Activated T-cell treated with anti-CD3 and anti-CD28 coated beads for 4 hours (primary cell): Measurements from ENCODE around the gene NEDD4L.

Experiments
- DNase-seq: peaks from one replicate; pipeline ENCODE4 v3.0.0-alpha.2; 2020

Gene NEDD4L

GRCh38 chr18:58054041-58054781 lies 10.2 kb downstream of the NEDD4L start:
- no peak for DNase-seq

DNA sequence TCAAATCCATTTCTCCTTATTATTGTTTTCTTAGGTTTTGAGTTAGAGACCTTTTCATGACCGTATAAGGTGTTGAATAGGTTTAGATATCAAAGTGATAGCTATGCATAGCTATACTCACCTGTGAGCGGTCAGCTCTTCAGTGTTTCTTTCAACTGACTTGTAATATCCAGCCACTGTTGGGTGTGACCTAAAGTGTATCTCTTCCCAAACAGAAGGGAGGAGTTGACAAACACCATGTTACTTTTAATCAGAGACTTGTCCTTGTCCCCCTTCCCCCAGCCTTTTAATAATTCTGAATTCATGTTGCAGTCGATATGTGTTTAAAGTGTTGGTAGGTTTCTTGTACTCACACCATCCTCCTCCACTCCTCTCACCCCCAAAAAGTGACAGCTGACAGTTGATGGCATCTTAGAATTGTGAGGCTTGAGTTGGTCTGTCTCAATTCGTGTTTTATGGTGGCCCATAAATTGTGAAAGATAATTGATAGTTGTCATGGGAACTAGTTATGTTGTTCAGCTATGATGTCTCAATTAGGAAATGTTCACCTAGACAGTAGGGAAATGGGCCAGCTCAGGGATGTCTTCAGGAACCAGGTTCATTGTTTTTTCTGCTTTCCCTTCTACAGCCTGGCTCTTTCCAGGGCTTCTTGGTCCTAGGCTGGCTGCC lies 12.0 kb downstream of the NEDD4L start:
- DNase-seq: no peak

DNA sequence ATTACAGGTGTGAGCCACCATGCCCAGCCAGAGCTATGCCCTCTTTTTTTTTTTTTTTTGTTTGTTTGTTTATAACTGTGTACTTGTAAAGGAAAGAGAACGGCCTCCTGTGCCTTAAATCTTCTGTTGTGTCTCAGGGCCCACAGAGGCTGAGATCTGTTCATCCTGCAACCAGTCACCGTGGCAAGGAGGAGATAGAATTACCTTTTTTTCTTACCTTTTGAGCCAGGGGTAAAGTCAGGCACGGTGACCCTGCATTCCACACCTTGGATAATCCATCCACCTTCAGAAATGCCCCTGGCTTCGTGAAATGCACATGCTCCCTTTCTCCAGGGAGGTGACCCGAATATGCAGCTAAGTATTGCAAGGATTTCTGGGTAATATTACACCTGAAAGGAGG lies 12.8 kb downstream of the NEDD4L start:
- DNase-seq: no peak

DNA sequence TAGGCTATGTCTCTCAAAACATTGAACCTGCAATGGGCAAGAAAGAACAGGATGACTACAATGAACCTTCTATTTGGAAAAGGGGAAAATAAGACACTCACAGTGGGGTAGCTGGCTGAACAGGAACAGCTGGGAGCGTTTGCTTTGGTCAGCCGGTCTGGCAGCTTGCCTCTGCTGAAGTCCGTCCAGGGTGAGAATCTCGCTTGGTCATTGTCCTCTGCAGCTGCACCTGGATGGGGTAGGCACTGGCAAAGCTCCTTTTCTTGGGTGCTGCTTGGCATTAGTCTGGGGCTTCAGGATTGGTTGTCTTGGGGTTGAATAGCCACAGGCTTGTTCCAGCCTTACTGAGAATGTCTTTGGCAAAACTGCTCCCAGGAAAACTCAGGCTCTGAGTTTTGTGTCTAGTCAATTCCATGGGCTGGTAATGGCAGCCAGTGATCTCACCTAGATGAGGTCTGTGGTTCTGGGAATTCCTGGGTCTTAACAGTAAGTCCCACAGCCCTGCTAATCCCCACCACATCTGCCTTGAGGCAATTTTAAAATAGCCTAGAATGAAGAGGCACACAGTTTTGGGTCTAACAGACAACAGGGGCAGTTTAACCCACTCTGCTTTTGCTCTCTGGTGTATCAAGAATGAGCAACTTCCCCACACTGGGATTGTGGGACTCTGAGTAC lies 13.4 kb downstream of the NEDD4L start:
- no peak for DNase-seq

DNA sequence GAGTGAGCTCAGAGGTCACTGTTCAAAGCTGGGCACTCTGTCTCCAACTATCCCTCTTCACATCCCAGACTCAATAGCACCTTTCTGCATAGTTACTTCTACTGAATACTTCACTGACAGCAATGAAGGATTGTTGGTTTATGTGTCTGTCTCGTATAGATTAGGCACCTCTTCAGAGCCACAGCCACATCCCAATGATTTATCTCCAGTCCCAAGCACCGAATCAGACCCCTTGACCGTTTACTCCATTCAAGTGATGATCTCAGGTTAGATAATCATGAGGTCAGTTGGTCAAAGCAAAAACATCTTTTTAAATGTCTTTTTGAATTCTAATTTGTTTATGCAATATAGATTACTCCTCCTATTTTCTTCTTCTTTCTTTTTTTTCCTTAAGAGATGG lies 14.7 kb downstream of the NEDD4L start:
- no peak for DNase-seq

DNA sequence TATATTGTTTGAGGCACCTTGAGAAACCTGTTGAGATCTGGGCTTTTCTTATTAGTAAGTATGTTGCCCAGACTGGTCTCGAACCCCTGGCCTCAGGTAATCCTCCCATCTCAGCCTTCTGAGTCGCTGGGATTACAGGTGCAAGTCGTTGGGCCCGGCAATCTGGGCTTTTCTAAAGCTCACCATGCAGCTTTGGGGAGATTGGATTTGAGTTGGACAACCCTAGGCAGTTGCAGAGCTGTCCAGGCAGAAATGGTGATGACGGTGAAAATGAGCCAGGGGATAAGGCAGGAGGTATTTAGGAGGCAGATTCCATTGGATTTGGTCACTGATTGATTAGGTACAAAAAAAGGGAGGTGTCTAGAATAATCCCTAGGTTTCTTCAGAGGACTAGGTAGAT lies 16.2 kb downstream of the NEDD4L start:
- no peak for DNase-seq

- DNase-seq: no peak
These were observed 17.3 kb downstream of the NEDD4L start for GRCh38 chr18:58061349-58061748.

- no peak for DNase-seq
These were observed 20.5 kb downstream of the NEDD4L start for GRCh38 chr18:58064406-58064998.

- DNase-seq: no peak
These were observed 21.9 kb downstream of the NEDD4L start for GRCh38 chr18:58065956-58066355.

DNA sequence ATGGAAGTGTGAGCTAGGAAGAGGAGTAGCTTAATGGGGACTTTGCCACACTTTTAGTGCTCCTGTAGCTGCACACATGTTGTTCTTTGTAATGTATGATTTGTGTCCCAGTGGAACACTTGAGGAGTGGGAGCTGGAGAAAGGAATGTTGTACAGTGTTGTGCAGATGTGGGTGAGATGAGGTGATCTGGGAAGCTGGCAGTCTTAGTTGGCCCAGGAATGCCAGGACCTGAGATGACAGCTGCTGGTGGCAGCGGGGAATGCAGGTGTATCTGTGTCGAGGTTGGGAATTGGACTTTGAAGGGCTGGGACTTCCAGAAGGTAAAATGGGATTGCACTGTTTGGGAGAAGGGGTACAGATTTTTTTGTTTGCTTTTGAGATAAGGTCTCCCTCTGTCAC lies 23.6 kb downstream of the NEDD4L start:
- no peak for DNase-seq

DNA sequence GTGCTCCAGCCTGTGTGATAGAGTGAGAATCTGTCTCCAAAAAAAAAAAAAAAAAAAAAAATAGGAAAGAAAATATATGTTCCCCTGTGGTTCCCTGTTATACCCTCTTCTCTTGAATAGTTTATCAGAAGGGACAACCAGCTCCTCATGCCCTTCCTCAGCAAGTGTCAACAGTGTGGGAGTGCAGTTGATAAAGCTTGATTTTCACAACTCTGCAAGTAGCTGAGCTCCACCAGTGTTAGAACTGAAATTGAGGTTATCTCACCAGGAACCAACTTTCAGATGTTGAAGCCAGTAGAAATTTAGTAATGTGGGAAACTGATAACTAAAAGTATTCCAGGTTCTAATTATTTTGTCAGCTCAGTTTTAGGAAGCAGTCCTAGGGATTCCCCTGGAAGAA lies 25.1 kb downstream of the NEDD4L start:
- DNase-seq: no peak

DNA sequence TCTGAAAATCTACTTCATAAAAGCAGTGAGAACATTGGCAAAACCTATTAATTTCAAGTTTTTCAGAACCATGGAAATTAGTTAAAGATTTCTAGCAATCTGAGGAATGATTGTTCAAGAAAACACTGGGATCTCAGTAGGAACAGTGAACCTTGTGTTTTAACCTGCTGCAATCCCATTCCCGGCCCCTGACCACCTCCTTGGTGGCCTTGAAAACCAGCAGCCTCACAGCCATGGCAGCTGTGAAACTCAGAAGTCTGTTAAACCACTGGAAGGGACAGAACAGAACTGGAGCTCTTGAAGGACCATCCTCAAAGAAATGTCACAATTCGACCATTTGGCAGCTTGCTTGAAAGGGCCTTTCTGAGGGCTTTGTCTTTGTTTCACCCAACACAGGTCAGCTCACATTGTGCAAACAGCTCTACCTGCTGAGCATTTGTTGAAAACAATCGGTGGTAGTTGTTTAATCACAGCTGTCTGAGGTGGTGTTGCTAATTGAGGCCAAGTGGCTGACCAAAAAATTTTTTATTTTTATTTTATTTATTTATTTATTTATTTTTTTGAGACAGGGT lies 25.8 kb downstream of the NEDD4L start:
- DNase-seq: no peak

GRCh38 chr18:58076052-58076451 lies 32.0 kb downstream of the NEDD4L start:
- DNase-seq: no peak

- no peak for DNase-seq
These were observed 33.3 kb downstream of the NEDD4L start for GRCh38 chr18:58077329-58077728.

DNA sequence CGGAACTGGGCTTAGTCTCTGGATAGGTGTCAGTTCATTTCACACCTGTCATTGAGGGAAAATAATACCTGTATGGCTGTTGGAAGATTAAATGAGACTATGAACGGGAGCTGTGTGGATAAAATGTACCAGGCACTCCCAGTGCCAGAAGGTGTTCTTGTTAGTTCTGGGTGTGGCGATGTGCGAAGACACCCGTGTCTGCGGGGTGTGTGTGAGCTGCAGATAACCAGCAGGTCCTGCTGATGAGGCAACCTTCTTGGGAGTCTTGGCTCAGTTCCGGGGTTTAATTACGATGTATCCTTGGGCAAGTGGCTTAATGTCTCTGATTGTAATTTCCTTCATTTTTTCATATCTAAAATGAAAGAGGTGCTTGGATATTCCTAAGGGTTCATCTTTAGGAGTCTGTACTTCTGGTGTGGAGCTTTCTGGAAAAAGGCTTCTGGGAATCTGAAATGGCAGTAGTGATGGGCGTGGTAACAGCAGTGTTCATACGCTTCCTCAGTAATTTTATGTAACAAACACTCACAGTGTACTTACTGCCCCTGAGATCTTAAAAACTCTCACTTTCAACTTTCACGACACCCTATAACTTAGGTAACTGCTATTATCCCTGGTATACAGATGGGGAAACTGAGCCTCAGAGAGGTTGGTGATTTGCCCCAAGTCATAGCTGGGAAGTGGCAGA lies 35.0 kb downstream of the NEDD4L start:
- no peak for DNase-seq

DNA sequence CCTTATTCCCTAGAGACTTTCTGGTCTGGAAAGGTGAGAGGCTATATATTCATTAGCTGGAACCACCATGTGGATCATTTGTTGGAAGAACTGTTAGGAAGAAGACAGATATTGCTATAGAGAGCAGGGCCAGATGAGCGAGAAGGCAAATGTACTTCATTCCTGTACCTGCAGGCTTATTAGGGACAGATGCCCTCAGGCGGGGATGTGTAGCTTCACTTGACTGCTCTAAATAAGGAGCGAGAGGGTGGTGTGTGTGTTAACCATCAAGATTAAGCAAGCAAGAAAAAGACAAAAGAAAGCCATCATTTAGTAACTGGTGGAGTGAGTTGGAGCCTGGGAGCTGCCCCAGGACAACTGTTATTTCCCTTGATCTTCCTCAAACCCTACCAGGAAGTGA lies 36.4 kb downstream of the NEDD4L start:
- DNase-seq: no peak

DNA sequence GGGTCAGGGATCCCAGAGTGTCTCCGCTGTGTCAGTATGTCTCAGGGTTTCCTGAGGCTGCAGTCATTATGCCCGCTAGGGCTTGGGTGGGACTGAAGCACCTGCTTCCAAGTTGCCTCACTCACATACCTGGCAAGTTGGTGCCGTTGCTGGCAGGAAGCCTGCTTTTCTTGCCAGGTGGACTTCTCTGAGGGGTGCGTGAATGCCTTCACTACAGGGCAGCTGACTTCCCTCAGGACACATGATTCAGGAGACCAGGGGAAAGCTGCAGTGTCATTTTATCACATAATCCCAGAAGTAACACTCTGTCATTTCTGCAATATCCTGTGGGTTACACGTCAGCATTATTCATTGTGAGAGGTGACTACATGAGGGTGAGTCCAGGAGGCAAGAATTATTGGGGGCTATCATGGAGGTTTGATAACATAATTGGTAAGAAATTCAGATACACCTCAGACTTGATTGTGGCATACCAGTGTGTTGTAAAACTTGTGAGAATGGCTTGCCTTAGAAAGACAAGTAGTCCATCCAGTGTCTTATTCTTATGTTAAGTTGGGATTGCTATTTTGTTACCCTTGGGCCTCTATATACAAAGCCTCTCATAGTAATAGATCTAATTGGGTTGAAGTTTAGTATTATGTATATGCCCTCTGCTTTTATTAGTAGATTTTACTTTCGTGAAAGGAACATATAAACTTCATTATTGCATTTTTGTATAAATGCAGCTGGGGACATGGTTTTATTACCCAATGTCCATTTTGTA lies 44.1 kb downstream of the NEDD4L start:
- DNase-seq: no peak

DNA sequence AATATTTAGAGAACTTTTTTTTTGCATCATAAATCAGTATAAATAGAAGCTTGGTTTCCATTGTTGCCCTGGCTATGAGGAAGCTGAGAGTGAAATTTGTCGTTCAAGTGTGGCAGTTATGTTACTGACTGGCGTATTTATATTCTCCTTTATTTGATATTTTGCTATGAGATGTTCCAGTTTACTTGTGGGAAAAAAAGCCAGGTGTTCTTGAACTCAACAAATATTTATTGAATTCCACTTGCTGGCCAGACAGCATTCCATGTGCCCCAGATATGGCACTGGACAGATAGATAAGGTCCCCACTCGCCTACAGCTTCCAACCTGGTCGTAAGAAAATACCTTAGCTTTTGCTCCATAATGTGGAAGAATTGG lies 44.7 kb downstream of the NEDD4L start:
- no peak for DNase-seq

DNA sequence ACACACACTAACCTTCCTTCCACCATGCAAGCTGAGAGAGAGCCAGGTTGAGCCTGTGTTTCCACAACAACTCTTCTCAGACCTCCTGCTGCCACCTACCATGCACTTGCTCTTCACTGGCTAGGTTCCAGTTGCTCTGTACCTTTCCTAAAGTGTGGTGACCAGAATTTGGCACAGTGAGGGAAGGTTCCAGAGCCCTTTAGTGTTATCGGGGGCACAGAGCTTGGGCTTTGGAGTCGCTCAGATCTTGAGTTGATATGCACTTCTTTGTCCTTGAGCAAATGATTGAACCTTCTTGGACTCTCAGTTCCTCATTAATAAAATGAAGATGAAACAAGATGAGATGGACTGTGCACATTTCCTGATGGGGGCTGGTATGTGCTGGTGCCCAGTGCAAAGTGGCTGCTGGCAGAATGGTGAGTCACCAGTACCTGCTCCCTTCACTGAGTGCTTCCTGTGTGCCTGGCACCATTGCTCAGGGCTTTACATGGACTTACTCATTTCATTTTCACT lies 47.1 kb downstream of the NEDD4L start:
- no peak for DNase-seq

DNA sequence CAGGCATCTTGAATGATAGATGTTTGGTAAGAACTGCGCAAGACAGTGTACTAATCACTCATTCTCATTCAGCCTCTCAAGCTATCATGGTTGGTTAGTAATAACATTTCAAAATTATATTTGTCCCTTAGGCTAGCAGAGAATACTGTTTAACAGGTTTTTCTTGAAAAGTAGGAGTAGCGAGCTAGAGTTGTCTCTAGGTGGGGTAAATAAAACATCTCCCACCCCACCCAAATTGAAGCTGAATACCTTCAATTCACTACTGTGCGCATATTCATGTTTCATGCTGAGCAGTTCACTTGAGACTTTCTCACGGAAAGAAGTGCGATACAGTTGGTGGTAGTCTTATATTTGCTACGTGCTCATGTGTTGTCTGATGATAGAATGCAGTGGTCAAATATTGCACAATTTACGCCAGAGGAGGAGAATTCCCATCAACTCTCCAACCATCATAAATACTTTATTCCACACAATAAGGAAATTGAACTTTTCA lies 49.3 kb downstream of the NEDD4L start:
- DNase-seq: no peak

GRCh38 chr18:58095222-58095621 lies 51.2 kb downstream of the NEDD4L start:
- no peak for DNase-seq

DNA sequence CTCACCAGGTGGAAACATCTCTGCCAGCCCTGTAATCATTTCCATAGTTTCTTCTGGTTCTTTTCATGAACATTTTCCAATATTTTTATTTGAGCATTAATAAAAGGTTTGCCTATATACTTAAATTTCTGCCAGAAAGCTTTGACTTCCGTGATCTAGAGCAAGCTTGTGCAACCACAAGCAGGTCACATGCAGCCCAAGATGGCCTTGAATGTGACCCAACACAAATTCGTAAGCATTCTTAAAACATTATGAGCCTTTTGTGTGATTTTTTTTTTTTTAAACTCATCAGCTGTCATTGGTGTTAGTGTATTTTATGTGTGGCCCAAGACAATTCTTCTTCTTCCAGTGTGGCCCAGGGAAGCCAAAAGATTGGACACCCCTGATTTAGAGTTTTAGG lies 51.6 kb downstream of the NEDD4L start:
- no peak for DNase-seq
